Adrenal gland (tissue), 5 donors: Measurements from ENCODE around the gene ENAH.

ENCODE experiments used
- POLR2A ChIP-seq, 2 donors: fragments of 450-650 bp; IDR thresholded peaks; one replicate each; pipeline ENCODE4 v1.6.1; 2017; ENCODE audit warnings: antibody characterized with exemption in 2 of 2, mild to moderate bottlenecking in 2 of 2, moderate library complexity in 1 of 2
- TF ChIP-seq, protein P1 (sequence below), 6 experiments: fragments of 450-650 bp in 4 of 6; fragments of 200-600 bp in 2 of 6; sonication (generic) in 1 of 6; IDR thresholded peaks; 1 replicate in 5 of 6; 2 replicates in 1 of 6; pipeline versions ENCODE4 v1.5.1 to v1.8.0; 2016 to 2021; ENCODE audit warnings: antibody characterized with exemption in 6 of 6, mild to moderate bottlenecking in 2 of 6, moderate library complexity in 1 of 6
- donor health status: DM: no; HTN: no; CAD: no.

DNA sequence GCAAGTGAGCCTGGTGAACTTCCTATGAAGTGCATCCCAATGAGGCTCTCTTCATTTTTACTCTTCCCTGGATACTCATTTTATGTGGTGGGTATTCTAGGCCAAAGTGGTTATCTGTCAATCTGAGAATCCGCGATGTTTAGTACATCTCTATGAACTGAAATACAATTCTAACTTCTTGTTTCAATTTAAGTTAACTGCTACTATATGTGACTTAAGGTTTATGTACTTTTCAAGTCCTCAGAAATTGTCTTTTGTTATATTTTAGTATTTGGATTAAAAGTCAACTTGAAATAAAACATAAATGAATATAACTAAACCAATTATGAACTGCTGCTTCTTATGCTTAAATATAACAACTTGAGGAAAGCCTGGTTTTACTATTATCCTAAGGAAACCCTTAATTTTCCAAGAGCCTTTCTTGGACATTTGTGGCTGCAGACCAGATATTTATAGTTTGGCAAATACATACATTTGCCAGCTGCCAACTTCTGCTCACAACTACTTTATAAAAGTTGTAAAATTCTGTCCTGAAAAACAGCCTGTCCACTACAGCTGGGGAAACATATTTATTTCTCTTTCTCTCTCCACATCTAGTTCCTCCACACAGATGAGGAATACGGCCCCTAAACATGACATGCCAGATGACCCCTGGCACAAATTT, 60.4 kb downstream of the ENAH start:
- TF ChIP-seq, protein P1, sequence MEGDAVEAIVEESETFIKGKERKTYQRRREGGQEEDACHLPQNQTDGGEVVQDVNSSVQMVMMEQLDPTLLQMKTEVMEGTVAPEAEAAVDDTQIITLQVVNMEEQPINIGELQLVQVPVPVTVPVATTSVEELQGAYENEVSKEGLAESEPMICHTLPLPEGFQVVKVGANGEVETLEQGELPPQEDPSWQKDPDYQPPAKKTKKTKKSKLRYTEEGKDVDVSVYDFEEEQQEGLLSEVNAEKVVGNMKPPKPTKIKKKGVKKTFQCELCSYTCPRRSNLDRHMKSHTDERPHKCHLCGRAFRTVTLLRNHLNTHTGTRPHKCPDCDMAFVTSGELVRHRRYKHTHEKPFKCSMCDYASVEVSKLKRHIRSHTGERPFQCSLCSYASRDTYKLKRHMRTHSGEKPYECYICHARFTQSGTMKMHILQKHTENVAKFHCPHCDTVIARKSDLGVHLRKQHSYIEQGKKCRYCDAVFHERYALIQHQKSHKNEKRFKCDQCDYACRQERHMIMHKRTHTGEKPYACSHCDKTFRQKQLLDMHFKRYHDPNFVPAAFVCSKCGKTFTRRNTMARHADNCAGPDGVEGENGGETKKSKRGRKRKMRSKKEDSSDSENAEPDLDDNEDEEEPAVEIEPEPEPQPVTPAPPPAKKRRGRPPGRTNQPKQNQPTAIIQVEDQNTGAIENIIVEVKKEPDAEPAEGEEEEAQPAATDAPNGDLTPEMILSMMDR (IDR thresholded peaks at IDR 0.05) = no peak
- no peak for TF ChIP-seq POLR2A (IDR thresholded peaks at IDR 0.05)
